ENCODE results near the gene ACTN1.

The ACTN1 gene

GRCh38 chr14:68951035-68951797 is 27.9 kb downstream of the ACTN1 start:
- DNase-seq, result peak; percentile 94 to 96
- H3K27ac ChIP-seq (ENCODE audit: low read depth, low read length), result peak overlapping the region; percentile 79
- peak overlapping the region; percentile 81 for H2BK12ac ChIP-seq (ENCODE audit: low read length)
- peak overlapping the region; percentile 85 for H4K91ac ChIP-seq (ENCODE audit: low read depth, low read length)
- peak overlapping the region; percentile 61 for H2BK120ac ChIP-seq (ENCODE audit: insufficient read depth, low read length, poor library complexity)
- H3K4ac ChIP-seq (ENCODE audit: low read depth, low read length), result peak overlapping the region; percentile 80
- H3K27me3 ChIP-seq (ENCODE audit: insufficient read depth, low read length), result no peaks in the 10 kb centered on the region
- H2AFZ ChIP-seq (ENCODE audit: insufficient read depth, low read length, poor library complexity), result no peak overlapping the region
- peak overlapping the region; percentile 59 for H3K14ac ChIP-seq (ENCODE audit: low read length)
- H2AK5ac ChIP-seq (ENCODE audit: low read length), result peak overlapping the region; percentile 61
- peaks cover 51 to 63% of the 10 kb centered on the region in 2 experiments for H3K4me1 ChIP-seq (ENCODE audit: control insufficient read depth in 1 of 2, insufficient read depth in 2 of 2, low read length in 2 of 2)
- H3K36me3 ChIP-seq (ENCODE audit: control insufficient read depth in 1 of 2, insufficient read depth in 2 of 2, low read length in 2 of 2), result peaks cover 18 to 35% of the 10 kb centered on the region in 2 experiments
- peak overlapping the region; percentile 48 for H4K8ac ChIP-seq (ENCODE audit: low read depth, low read length)
- no peak overlapping the region for H3K23ac ChIP-seq (ENCODE audit: low read length)
- no CpG with 5 or more reads among the region's 19 CpGs for WGBS (ENCODE audit: extremely low coverage, insufficient coverage, insufficient read length)
- H4K12ac ChIP-seq (ENCODE audit: low read depth, low read length), result peak overlapping the region; percentile 48
- no peaks in the 10 kb centered on the region for H3K9me3 ChIP-seq (ENCODE audit: insufficient read depth, low read depth, low read length)
- H3K4me3 ChIP-seq (ENCODE audit: low read depth, low read length), result no peak overlapping the region
- peak overlapping the region; percentile 79 for H2BK5ac ChIP-seq (ENCODE audit: low read depth, low read length, poor library complexity)
- peak overlapping the region; percentile 74 for H3K18ac ChIP-seq (ENCODE audit: low read length)
- no peak overlapping the region for H3K9ac ChIP-seq (ENCODE audit: low read length)
- peaks cover 29% of the 10 kb centered on the region for H3K79me1 ChIP-seq (ENCODE audit: low read length)
- peaks cover 66% of the 10 kb centered on the region for H3K79me2 ChIP-seq (ENCODE audit: control insufficient read depth, insufficient read depth, low read length, poor library complexity)
- H3K4me2 ChIP-seq (ENCODE audit: low read length), result no peak overlapping the region

GRCh38 chr14:68950111-68950510 is 29.0 kb downstream of the ACTN1 start:
- Histone ChIP-seq H2AFZ (ENCODE audit: insufficient read depth, low read length, poor library complexity) (no peak overlapping the region), H3K4me2 (ENCODE audit: low read length) (no peak overlapping the region), H3K36me3 (ENCODE audit: control insufficient read depth in 1 of 2, insufficient read depth in 2 of 2, low read length in 2 of 2) (peaks cover 21 to 28% of the 10 kb centered on the region in 2 experiments), H3K18ac (ENCODE audit: low read length) (no peak overlapping the region), H2BK12ac (ENCODE audit: low read length) (no peak overlapping the region), H3K79me2 (ENCODE audit: control insufficient read depth, insufficient read depth, low read length, poor library complexity) (peaks cover 65% of the 10 kb centered on the region), H3K9me3 (ENCODE audit: insufficient read depth, low read depth, low read length) (no peaks in the 10 kb centered on the region), H2AK5ac (ENCODE audit: low read length) (no peak overlapping the region), H3K4me3 (ENCODE audit: low read depth, low read length) (no peak overlapping the region), H3K79me1 (ENCODE audit: low read length) (peaks cover 27% of the 10 kb centered on the region), H3K9ac (ENCODE audit: low read length) (no peak overlapping the region), H2BK120ac (ENCODE audit: insufficient read depth, low read length, poor library complexity) (no peak overlapping the region), H2BK5ac (ENCODE audit: low read depth, low read length, poor library complexity) (no peak overlapping the region), H3K23ac (ENCODE audit: low read length) (no peak overlapping the region), H3K27ac (ENCODE audit: low read depth, low read length) (no peak overlapping the region), H4K8ac (ENCODE audit: low read depth, low read length) (no peak overlapping the region), H3K4ac (ENCODE audit: low read depth, low read length) (peak overlapping the region; percentile 98), H3K27me3 (ENCODE audit: insufficient read depth, low read length) (no peaks in the 10 kb centered on the region), H4K12ac (ENCODE audit: low read depth, low read length) (no peak overlapping the region), H4K91ac (ENCODE audit: low read depth, low read length) (no peak overlapping the region), H3K4me1 (ENCODE audit: control insufficient read depth in 1 of 2, insufficient read depth in 2 of 2, low read length in 2 of 2) (peaks cover 51 to 64% of the 10 kb centered on the region in 2 experiments), H3K14ac (ENCODE audit: low read length) (no peak overlapping the region)
- WGBS (ENCODE audit: extremely low coverage, insufficient coverage, insufficient read length), result no CpG with 5 or more reads among the region's 5 CpGs
- DNase-seq, result peak; percentile 59 to 87

GRCh38 chr14:68949601-68949965 is 29.5 kb downstream of the ACTN1 start:
- no peak for DNase-seq
- no peak overlapping the region for H2AK5ac ChIP-seq (ENCODE audit: low read length)
- H3K27me3 ChIP-seq (ENCODE audit: insufficient read depth, low read length), result no peaks in the 10 kb centered on the region
- H3K4ac ChIP-seq (ENCODE audit: low read depth, low read length), result peak overlapping the region; percentile 98
- peaks cover 63% of the 10 kb centered on the region for H3K79me2 ChIP-seq (ENCODE audit: control insufficient read depth, insufficient read depth, low read length, poor library complexity)
- H3K23ac ChIP-seq (ENCODE audit: low read length), result no peak overlapping the region
- H2BK5ac ChIP-seq (ENCODE audit: low read depth, low read length, poor library complexity), result no peak overlapping the region
- no peak overlapping the region for H3K4me3 ChIP-seq (ENCODE audit: low read depth, low read length)
- H2BK12ac ChIP-seq (ENCODE audit: low read length), result no peak overlapping the region
- H4K8ac ChIP-seq (ENCODE audit: low read depth, low read length), result no peak overlapping the region
- no peak overlapping the region for H3K4me2 ChIP-seq (ENCODE audit: low read length)
- no peak overlapping the region for H4K12ac ChIP-seq (ENCODE audit: low read depth, low read length)
- peaks cover 21 to 30% of the 10 kb centered on the region in 2 experiments for H3K36me3 ChIP-seq (ENCODE audit: control insufficient read depth in 1 of 2, insufficient read depth in 2 of 2, low read length in 2 of 2)
- peaks cover 51 to 63% of the 10 kb centered on the region in 2 experiments for H3K4me1 ChIP-seq (ENCODE audit: control insufficient read depth in 1 of 2, insufficient read depth in 2 of 2, low read length in 2 of 2)
- no peak overlapping the region for H3K27ac ChIP-seq (ENCODE audit: low read depth, low read length)
- H3K79me1 ChIP-seq (ENCODE audit: low read length), result peaks cover 27% of the 10 kb centered on the region
- H3K18ac ChIP-seq (ENCODE audit: low read length), result no peak overlapping the region
- H4K91ac ChIP-seq (ENCODE audit: low read depth, low read length), result no peak overlapping the region
- H3K9me3 ChIP-seq (ENCODE audit: insufficient read depth, low read depth, low read length), result no peaks in the 10 kb centered on the region
- H2BK120ac ChIP-seq (ENCODE audit: insufficient read depth, low read length, poor library complexity), result no peak overlapping the region
- no peak overlapping the region for H3K14ac ChIP-seq (ENCODE audit: low read length)
- WGBS (ENCODE audit: extremely low coverage, insufficient coverage, insufficient read length), result no CpG with 5 or more reads among the region's 2 CpGs
- H3K9ac ChIP-seq (ENCODE audit: low read length), result no peak overlapping the region
- H2AFZ ChIP-seq (ENCODE audit: insufficient read depth, low read length, poor library complexity), result no peak overlapping the region

- no peak overlapping the region for H3K23ac ChIP-seq (ENCODE audit: low read length)
- H3K4me2 ChIP-seq (ENCODE audit: low read length), result no peak overlapping the region
- DNase-seq, result no peak
- no peak overlapping the region for H4K91ac ChIP-seq (ENCODE audit: low read depth, low read length)
- H3K9ac ChIP-seq (ENCODE audit: low read length), result peak overlapping the region; percentile 26
- H2BK5ac ChIP-seq (ENCODE audit: low read depth, low read length, poor library complexity), result peak overlapping the region; percentile 10
- WGBS (ENCODE audit: extremely low coverage, insufficient coverage, insufficient read length), result no CpG with 5 or more reads among the region's 12 CpGs
- peak overlapping the region; percentile 44 for H3K14ac ChIP-seq (ENCODE audit: low read length)
- no peaks in the 10 kb centered on the region for H3K9me3 ChIP-seq (ENCODE audit: insufficient read depth, low read depth, low read length)
- peaks cover 65% of the 10 kb centered on the region for H3K79me2 ChIP-seq (ENCODE audit: control insufficient read depth, insufficient read depth, low read length, poor library complexity)
- H3K4ac ChIP-seq (ENCODE audit: low read depth, low read length), result peak overlapping the region; percentile 98
- H3K27ac ChIP-seq (ENCODE audit: low read depth, low read length), result peak overlapping the region; percentile 44
- H3K27me3 ChIP-seq (ENCODE audit: insufficient read depth, low read length), result no peaks in the 10 kb centered on the region
- H3K79me1 ChIP-seq (ENCODE audit: low read length), result peaks cover 27% of the 10 kb centered on the region
- peak overlapping the region; percentile 37 for H3K18ac ChIP-seq (ENCODE audit: low read length)
- no peak overlapping the region for H4K12ac ChIP-seq (ENCODE audit: low read depth, low read length)
- peak overlapping the region; percentile 61 for H4K8ac ChIP-seq (ENCODE audit: low read depth, low read length)
- H3K4me1 ChIP-seq (ENCODE audit: control insufficient read depth in 1 of 2, insufficient read depth in 2 of 2, low read length in 2 of 2), result peaks cover 55 to 69% of the 10 kb centered on the region in 2 experiments
- H3K4me3 ChIP-seq (ENCODE audit: low read depth, low read length), result no peak overlapping the region
- H2AK5ac ChIP-seq (ENCODE audit: low read length), result no peak overlapping the region
- H2BK120ac ChIP-seq (ENCODE audit: insufficient read depth, low read length, poor library complexity), result no peak overlapping the region
- H3K36me3 ChIP-seq (ENCODE audit: control insufficient read depth in 1 of 2, insufficient read depth in 2 of 2, low read length in 2 of 2), result peaks cover 21 to 31% of the 10 kb centered on the region in 2 experiments
- H2AFZ ChIP-seq (ENCODE audit: insufficient read depth, low read length, poor library complexity), result no peak overlapping the region
- peak overlapping the region; percentile 20 for H2BK12ac ChIP-seq (ENCODE audit: low read length)
These were observed 30.2 kb downstream of the ACTN1 start for GRCh38 chr14:68948686-68949600.
